CD4-positive, alpha-beta T cell treated with Interleukin-4 for 4 hours (primary cell): ENCODE data around the gene CRTAC1.
"Not testable (repeated sequence)": the region's sequence is repeated elsewhere in the genome, so short reads cannot be mapped to it uniquely, and the experiment has no call there.

ENCODE experiments used
- DNase-seq: peaks from one replicate; pipeline ENCODE4 v3.0.0-alpha.2; 2020

The CRTAC1 gene

DNA sequence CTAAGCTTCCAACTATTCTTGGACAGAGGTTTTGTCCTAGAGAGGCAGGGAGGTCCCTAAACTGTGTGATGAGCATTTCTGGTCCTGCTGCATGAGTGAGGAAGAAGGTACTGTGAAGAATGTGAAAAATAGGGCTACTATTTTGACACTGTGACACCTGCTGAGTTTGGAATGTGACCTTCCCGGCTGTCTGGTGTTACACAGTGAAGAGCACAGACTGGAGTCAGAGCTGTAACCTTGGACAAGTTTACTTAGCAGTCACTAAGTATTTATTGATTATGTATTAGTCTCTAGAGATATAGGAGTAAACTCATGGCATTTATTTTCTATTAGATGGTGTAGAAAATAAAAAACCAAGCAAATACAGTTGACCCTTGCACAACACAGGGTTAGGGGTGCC, 168.5 kb downstream of the CRTAC1 start:
- no peak for DNase-seq

DNA sequence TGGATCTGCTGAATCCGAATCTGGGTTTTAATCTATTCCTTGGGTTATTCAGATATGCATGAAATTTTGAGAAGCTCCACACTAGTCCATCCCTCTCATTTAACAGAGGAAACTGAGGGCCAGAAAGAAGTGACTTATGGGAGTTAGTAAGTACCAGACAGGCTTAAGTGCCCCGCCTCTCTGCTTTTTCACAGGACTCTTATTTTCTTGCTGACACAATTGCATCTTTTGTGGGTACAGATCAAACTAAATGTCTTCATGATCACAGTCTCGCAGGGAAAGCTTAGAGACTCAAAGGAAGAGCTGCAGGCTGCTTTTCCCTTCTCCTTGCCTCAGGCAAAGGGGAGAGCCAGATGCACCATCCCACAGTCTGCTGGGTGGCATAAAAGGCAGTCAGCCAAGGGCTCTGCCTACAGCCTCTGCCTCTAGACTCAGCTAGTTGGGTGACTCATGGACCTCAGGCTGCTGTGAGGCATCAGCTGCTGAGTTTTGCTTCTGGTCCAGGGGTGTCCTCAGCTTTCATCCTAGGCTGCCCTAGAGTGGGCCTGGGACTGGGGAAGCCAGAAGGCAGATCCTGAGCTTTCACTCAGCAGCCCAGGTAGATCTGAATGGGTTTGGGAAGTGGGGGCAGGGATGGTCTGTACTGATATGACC, 169.2 kb downstream of the CRTAC1 start:
- DNase-seq: no peak

- DNase-seq: no peak
Observed at GRCh38 chr10:97858001-97858439, 172.4 kb downstream of the CRTAC1 start.

GRCh38 chr10:97854743-97855142, 175.7 kb downstream of the CRTAC1 start:
- DNase-seq: no peak

DNA sequence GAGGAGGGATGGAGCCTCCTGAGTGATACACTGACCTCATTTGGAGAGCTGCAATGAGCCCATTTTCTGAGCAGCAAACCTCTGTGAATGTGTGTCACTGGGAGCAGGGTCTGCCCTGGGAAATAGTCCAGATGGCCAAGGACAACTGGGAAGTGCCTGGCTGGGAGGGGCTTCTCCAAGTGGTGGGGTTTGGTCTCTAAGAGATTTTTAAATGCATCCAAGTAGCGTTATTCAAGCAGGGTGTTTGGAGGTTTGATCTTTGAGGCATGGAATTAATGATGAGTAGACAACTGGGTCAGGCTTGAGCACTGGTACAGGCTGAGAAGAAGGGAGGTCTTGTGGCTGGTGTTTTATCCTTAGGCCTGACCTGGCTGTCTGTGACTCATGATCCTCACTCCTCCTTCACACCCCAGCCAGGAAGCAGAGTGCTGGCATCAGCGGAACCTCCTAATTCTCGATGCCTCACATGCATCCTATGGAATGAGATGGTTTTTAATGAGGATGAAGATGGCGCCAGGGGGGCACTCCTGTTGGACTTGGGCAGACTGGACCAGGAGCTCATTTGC, 177.5 kb downstream of the CRTAC1 start:
- no peak for DNase-seq

DNA sequence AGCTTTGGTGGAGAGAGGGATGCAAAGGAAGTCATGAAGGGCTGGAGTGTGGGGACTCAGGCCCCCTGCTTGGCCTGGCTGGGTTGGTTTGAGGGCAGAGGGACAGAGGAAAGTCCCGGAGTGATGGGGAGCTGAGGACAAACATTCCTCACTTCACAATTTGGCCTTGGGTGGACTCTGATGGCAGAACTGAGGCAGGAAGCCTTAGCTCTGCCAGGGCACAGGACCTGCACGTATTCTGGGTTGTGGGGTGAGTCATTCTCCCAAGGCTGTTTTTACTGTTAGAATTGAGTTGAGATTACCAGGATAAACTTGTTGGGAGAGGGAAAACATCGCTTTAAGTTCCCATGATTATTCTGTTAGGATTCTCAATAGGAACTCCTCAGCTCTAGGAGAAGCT, 178.1 kb downstream of the CRTAC1 start:
- no peak for DNase-seq

- peak; percentile 46 for DNase-seq
Observed at GRCh38 chr10:97851341-97852001, 178.9 kb downstream of the CRTAC1 start.

DNA sequence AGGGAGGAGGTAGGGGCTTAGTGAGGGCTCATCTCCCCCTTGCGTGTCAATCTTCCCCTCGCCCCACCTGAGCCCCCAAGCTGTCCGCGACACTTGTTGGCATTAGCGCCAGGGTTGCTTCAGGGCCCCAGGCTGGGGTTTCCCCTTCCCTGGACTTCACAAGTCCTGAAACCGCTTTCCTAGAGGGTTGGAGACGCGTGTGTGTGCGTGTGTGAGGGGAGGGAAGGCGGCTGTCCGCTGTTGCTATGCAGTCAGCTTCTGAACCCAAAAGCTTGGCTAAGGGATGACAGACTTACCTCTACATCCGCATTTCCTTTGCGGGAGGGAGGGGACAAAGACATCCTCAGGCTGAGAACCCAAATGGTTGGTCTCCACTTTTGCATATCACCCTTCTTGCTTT, 180.0 kb downstream of the CRTAC1 start:
- DNase-seq: no peak

DNA sequence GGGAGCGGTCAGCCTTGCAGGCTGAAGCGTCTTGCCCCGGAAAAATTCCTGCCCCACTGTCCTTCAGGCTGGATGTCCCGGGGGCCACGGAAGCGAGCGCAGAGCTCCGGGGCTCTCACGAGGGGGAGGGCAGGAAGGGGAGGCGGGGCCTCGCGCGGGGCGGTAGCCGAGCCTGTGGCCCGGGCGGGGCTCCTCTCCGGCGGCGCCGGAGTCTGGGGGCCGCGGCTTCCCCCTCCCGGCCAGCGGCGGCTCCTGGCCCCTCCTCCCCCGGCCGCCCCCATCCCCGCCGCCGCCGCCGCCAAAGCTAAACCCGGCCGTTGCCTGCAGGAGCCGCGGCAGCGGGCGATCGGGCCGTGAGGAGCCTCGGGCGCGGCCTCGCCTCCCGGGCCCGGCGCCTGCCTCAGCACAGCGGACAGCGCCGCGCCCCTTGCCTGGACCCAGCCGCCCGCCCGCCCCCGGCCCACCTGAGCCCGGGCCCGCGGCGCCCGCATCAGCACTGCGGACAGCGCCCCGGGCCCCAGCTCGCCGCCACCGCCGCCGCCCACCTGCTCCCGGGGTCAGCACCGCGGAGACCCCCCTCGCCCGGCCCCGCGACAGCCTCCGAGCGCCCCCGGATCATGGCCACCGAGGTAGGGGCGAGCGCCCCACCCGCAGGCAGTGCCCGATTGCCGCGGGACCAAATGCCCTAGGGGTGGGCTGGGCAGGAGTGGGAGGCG, 180.6 kb downstream of the CRTAC1 start, which contains the start of gene GOLGA7B:
TSS of gene GOLGA7B (plus strand) at position 157 of the 716 bp plus-strand sequence. CDS start at position 618, 461 bp downstream.
- peak; percentile 32 for DNase-seq

- peak; percentile 11 for DNase-seq
Observed at GRCh38 chr10:97849103-97849686, 181.2 kb downstream of the CRTAC1 start.

- no peak for DNase-seq
Observed at GRCh38 chr10:97844678-97845077, 185.7 kb downstream of the CRTAC1 start.

GRCh38 chr10:97843972-97844371, 186.4 kb downstream of the CRTAC1 start:
- DNase-seq: not testable (repeated sequence)

GRCh38 chr10:97843281-97843671, 187.1 kb downstream of the CRTAC1 start:
- no peak for DNase-seq

GRCh38 chr10:97842656-97843280, 187.7 kb downstream of the CRTAC1 start:
- DNase-seq: no peak

DNA sequence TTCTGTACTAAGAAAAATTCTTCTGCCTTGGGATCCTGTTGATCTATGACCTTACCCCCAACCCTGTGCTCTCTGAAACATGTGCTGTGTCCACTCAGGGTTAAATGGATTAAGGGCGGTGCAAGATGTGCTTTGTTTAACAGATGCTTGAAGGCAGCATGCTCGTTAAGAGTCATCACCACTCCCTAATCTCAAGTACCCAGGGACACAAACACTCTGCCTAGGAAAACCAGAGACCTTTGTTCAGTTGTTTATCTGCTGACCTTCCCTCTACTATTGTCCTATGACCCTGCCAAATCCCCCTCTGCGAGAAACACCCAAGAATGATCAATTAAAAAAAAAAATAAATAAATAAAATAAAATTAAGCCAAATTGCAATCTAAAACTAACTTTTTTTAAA, 188.3 kb downstream of the CRTAC1 start:
- not testable (repeated sequence) for DNase-seq

GRCh38 chr10:97841166-97841565, 189.3 kb downstream of the CRTAC1 start:
- DNase-seq: not testable (repeated sequence)

DNA sequence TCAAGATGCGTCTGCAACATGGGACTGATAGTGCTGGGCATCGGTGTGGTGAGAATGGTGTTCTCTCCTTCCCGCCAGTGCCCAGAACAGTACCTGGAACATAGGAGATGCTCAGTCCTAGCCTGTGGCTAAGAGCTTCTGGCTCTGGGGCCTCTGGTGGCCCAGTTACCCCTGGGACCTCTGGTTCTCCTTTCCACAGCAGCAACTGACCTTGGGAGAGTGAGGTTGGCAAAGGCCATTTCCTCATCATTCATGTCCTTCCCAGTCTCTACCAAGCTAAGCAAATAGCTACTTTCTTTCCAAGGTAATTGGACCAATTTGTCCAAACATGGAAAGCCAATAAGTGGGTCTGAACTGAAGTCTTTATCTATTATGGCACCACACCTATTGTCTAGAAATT, 192.3 kb downstream of the CRTAC1 start:
- DNase-seq: no peak

DNA sequence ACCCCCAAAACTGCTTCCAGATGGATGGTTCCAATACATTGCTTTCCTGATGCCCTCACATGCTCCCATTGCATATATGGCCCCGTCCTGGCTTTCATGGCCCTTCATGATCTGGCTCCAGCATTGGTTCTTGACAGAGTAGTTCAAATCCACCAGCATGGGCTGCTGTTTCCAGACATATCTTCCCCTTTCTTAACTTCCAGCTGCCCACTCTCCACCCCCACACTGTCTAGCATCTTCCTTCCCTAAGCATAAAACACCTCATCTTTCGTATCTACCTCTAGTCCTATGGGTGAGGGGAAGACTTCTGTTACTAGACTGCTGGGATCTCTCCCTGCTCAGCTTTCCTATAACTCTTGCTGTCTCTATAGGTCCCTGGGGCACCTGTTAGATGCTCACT, 194.0 kb downstream of the CRTAC1 start:
- DNase-seq: no peak

DNA sequence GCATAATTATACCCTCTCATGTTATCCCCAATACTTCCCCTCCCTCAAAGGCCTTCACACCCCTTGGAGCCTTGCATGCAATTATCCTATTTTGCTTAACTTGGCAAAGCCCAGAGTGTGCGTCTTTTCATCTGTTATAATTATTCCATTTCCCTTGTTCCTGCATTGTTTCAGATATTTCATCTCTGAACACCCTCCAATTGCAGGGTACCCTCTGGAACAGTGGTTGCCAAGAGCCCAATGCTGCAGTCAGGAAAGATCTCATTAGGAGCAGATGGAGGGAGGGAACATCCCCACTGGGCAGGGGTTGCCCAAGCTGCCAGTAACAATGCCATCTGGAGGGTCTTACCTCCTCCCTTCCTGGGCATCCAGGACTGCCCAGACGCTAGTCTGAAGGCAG, 199.2 kb downstream of the CRTAC1 start:
- DNase-seq: no peak

- DNase-seq: no peak
Observed at GRCh38 chr10:97830064-97830463, 200.4 kb downstream of the CRTAC1 start.

GRCh38 chr10:97828721-97829120, 201.7 kb downstream of the CRTAC1 start:
- DNase-seq: no peak

GRCh38 chr10:97827702-97828291, 202.6 kb downstream of the CRTAC1 start:
- DNase-seq: no peak
